Hematopoietic multipotent progenitor cell treated with erythropoietin and hydrocortisone succinate and interleukin-3 and kit ligand, for 8 days (in vitro differentiated cells): ENCODE results near the gene EHD1.
"Not testable (repeated sequence)": the region's sequence is repeated elsewhere in the genome, so short reads cannot be mapped to it uniquely, and the experiment has no call there.

Experiments used
- DNase-seq: peaks from one replicate; pipeline ENCODE4 v3.0.0-alpha.2; 2015

Gene EHD1

DNA sequence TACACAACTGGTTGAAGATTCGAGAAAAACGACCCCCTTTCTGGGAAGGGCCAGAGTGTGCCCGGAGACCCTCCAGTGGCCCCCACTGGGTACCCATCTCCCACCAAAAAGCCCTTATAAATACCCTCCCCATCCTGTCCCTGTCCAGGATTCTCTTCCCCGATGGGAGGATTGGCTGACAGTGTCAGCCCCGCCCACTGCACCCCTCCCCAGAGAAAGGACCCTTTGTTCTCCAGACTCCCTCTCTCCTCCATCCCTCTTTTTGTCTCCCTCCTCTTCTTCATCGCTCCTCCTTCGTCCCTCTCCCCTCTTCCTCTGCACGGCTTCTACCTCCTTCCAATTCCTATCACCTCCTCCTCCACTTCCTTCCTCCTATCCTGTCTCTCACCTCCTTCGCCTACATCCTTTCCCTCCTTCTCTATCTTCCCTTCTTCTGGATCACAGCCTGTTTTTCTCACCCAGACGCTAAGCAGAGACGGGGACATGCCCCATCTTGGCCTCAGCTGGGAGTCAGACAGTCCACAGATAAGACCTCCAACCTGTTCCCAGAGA lies 54.8 kb downstream of the EHD1 start:
- DNase-seq, result no peak

GRCh38 chr11:64817476-64817875 lies 60.9 kb downstream of the EHD1 start:
- DNase-seq, result no peak

DNA sequence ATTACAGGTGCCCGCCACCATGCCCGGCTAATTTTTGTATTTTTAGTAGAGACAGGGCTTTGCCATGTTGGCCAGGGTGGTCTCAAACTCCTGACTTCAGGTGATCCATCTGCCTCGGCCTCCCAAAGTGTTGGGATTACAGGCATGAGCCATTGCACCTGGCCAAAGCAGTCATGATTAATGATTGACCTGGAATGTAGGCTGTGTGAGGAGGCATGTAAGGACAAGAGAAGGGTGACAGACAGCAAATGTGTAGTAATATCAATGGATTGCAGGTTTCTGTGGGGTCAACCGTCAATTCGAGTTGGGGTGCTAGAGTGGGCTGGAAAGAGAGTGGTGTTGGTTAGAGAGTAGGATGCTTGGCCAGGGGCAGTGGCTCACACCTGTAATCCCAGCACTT lies 63.0 kb downstream of the EHD1 start:
- DNase-seq, result not testable (repeated sequence)

- DNase-seq, result no peak
Observed at GRCh38 chr11:64814712-64815187, 63.7 kb downstream of the EHD1 start.

GRCh38 chr11:64813826-64814225 lies 64.6 kb downstream of the EHD1 start:
- no peak for DNase-seq

DNA sequence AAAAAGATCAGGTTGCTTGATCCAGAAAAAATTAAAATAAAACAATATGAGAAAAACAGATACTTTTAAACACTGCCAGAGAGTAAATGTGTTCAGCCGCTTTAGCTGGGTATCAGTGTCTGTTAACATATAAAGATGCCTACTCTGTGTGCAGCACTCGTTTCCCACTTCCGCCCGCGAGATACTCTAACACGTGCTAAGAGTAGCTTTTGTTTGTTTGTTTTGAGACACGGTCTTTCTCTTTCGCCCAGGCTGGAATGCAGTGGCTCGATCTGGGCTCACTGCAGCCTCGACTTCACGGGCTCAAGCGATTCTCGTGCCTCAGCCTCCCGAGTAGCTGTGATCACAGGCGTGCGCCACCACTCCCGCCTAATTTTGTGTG lies 67.5 kb downstream of the EHD1 start:
- no peak for DNase-seq

- DNase-seq, result peak; percentile 96
Observed at GRCh38 chr11:64810271-64810890, 68.0 kb downstream of the EHD1 start, which contains the start of gene MEN1. TSS of gene MEN1 (minus strand) at chr11:64810551. CDS start at chr11:64810109, 442 bp downstream.

DNA sequence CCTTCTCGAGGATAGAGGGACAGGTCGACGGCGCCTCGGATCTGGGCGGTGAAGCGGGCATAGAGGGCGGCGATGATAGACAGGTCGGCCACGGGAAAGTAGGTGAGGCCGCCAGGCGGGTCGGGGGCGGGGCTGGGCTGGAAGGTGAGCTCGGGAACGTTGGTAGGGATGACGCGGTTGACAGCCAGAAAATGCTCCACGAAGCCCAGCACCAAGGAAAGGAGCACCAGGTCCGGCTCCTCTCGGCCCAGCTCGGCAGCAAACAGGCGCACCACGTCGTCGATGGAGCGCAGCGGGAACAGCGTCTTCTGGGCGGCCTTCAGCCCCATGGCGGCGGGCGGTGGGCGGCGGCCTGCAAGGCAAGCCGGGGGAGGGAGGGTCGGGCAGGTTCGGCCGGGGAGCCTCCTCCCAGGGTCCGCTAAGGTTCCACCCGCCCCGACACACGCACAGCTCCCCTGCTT lies 68.6 kb downstream of the EHD1 start:
- DNase-seq, result no peak

DNA sequence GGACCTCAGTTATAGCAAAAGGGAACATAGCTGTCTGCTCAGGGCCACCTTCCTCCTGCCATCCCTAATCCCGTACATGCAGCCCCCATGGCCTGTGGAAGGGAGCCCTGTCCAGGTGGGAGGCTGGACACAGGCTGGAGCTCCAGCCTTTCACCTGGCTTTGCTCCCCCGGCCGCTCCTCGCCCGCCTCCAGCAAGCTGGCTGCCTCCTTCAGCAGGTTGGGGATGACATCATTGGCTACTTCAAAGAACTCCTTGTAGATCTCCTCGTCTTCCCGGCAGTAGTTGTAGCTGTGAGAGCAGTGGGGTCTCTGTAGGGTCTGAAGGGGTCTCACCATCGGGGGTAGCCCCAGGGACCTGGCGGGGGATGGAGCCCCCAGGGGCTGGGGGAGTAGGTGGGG lies 72.9 kb downstream of the EHD1 start:
- no peak for DNase-seq

DNA sequence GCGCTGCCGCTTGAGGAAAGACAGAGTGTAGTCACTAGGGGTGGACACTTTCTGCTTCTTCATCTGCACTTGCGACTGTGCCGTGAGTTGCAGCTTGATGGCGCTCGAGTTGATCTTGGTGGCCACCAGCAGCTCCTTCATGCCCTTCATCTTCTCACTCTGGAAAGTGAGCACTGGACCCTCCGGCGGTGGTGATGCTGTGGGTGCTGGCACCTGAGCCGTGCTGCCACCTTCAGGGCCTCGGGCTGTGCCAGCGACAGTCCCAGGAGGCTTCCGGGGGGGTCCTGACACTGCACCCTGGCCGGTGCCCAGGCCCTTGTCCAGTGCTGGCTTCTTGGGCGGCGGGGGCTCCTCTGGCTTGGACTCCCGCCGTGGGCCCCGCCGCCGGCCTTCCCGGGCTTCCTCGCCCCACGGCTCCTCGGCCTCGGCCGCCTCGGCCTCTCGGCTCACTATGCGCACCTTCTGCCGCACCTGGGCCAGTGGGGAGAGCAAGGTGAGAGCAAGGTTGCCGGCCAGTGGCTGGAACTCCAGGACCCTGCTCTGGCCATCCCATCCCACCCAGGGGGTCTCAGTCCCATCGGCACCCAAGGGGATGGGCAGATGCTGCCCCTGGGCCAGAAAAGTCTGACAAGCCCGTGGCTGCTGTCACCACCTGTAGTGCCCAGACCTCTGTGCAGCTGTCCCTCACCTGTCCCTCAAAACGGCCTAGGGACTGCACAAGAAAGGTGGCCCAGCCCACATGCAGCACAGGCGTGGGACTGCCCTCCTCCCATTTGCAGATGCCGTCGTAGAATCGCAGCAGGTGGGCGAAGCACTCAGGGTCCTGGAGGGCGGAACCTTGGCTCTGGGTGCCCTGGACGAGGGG lies 73.8 kb downstream of the EHD1 start:
- no peak for DNase-seq

- no peak for DNase-seq
Observed at GRCh38 chr11:64803846-64804345, 74.5 kb downstream of the EHD1 start.

- DNase-seq, result peak; percentile 81
Observed at GRCh38 chr11:64803158-64803845, 75.1 kb downstream of the EHD1 start, which contains the start of gene MAP4K2. TSS of gene MAP4K2 (minus strand) at chr11:64803214. CDS start at chr11:64803149, 65 bp downstream.

- no peak for DNase-seq
Observed at GRCh38 chr11:64802370-64803157, 75.9 kb downstream of the EHD1 start.
